Skin of body (tissue), 2 donors: ENCODE data around the gene TRAPPC3. TPM values are rescaled to one million over a fixed set of nuclear protein-coding genes. Genes with fewer than 3 reads are reported as not detected.
A peak's percentile ranks its signal among the peaks of the same experiment; 100 is the strongest.
"Not testable (repeated sequence)": the region's sequence is repeated elsewhere in the genome, so short reads cannot be mapped to it uniquely, and the experiment has no call there.

Experiments
- DNase-seq: peaks from one replicate; lab custom pipeline; 2025; lab: John Stamatoyannopoulos, UW
- total RNA-seq: library from RNA; depleted of rRNA; stranded (reverse); fragments of >200 nt; gene quantifications from one replicate; pipeline ENCODE4 v1.2.3, GENCODE V29; 2014

Gene TRAPPC3
- 35.7 TPM for total RNA-seq

DNA sequence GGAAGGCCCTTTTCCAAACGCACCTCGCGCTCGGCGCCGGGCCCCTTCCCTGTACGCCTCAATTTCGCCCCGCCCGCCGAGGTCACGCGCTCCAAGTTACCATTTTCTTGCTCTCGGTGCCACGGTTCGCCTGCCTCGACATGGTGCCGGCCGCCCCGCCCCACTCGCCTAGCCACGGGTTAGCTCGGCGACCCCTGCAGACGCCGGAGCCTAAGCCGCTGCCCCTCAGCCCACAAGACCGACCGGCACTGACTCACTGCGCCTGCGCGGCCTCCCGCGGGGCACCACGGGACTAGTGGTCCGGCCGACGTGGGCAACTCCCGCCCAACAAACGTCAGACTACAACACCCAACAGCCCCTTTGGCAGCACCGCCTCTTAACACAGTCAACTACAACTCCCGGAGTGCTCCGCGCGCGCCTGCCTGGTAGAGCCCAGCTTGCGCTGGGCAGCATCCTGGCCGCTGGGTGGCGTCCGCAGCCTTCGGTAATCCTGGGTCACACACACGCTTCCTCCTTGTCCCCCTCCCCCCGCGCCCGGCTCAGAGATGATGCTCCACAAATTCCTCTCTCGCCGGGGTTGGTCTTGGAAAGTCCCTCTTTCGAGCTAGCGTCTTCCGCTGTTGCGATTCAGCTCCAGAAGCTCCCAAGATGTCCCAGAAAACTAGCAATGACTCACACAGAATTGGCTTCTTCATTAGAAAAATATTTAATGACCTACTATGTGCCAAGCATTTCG, at the start of gene TRAPPC3:
TSS of gene TRAPPC3 (minus strand) at position 250 of the 736 bp plus-strand sequence. CDS start at position 142, 108 bp downstream.
- DNase-seq = peak; percentile 99

DNA sequence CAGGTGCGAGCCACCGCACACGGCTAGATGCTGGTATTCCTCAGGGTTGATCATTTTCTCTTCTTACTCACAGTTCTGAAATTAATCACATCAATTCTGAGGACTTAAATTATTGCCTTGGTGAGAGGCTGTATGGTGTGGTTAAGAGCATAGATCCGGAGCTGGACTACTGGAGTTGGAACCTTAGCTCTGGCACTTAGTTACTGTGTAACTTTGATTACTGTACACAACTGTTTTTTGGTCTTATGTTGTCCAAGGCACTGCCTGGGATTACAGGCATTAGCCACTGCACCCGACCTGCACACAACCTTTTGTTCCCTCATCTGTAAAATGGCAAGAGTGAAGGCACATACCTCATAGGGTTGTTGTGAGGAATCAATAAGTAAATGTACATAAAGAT, 49.4 kb upstream of the TRAPPC3 start:
- DNase-seq = no peak

DNA sequence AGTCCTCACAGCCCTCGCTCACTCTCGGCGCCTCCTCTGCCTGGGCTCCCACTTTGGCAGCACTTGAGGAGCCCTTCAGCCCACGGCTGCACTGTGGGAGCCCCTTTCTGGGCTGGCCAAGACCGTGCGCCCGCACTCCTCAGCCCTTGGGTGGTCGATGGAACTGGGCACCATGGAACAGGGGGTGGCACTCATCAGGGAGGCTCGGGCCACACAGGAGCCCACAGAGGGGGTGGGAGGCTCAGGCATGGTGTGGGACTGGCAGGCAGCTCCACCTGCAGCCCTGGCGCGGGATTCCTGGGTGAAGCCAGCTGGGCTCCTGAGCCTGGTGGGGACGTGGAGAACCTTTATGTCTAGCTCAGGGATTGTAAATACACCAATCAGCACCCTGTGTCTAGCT, 47.5 kb upstream of the TRAPPC3 start:
- not testable (repeated sequence) for DNase-seq

DNA sequence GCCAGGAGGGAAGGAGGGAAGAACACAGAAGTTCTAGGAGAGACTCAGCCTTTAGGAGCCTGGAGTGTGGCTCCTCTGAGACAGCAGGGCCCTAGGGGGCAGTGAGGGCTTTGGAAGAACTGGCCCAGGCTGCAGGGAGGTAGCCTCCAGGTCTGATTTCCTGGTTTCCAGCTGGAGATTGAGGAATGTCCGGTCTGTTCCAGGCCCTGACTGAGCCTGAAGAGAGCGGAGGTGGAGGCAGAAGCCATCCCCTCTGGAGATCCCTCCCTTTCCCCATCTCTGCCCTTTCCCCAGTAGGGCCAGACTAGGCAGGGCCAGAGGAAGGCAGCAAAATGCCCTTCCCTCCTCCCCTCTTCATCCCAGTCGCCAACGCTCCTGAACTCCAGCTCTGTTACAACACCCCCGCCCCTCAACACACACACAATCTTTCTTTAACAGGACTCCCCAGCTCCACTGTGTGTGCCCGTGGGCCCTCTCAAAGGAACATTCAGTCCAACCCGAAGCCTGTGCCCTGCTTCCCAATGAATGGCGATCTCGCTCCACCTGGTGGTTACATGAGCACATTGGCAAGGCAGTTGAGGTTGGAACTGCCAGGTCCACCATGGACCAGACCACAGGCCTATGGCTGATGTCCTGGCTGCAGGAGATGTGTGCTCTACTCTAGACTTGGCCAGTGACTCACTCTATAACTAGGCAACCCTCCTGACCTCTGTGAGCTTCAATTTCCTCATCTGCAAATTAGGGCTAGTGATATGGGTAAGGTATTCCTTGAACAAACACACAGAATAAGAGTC, 38.7 kb upstream of the TRAPPC3 start:
- peak; percentile 62 for DNase-seq

DNA sequence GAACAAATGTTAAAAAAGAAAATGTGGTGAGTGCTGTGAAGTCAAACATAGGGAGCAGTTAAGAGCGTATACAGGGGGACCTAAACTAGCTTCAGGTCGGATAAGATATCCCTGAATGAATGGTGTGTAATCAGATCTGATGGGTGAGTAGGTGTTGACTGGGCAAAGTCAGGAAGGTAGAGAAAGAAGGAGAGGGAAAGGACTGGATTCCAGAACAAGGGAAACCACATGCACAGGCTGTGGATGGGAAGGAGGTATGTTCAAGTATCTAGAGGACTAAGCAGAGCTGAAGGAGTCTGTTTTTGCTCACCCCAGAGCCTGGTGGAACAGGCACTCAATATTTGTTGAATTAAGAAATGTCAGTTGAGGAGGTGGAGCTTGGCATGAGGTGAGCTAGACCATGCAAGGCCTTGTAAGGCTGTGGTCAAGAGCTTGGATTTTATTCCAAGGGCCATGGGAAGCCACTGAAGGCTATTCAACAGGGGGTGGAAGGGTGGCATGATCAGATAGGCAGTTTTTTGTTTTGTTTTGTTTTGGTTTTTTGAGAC, 34.1 kb upstream of the TRAPPC3 start:
- no peak for DNase-seq

DNA sequence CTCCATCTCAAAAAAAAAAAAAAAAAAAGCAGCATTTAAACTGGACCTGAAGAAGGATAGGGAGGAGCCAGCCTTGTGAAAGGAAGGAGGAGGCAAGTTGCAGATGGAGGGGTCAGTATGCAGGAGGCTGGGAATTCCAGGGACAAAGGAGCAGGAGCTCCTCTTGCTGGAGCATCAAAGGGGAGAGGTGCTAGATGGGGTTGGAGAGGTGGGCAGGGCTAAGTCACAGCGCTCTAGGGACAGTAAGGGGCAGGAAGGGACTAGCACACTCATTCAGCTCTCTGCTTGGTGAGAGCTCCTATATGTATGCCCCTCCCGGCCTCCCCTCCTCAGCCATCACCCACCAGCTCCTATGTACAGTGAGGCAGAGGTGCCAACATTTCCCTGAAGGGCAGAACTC, 33.4 kb upstream of the TRAPPC3 start:
- DNase-seq = no peak

DNA sequence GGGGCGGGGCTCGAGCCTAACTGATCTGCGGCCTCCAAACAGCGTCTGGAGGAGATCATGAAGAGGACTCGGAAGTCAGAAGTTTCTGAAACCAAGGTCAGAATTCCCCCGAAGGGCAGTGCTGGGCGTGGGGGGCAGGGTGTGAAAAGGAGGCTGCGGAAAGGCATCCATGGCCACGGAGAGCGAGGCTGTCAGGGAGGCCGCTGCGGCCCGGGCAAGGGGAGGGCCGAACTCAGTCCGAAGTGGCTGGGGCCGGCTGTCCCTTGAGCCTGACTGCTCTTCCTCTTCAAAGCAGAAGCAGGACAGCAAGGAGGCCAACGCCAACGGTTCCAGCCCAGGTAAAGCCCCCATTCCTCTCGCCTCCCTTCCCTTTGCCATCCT, 29.9 kb upstream of the TRAPPC3 start:
- no peak for DNase-seq

DNA sequence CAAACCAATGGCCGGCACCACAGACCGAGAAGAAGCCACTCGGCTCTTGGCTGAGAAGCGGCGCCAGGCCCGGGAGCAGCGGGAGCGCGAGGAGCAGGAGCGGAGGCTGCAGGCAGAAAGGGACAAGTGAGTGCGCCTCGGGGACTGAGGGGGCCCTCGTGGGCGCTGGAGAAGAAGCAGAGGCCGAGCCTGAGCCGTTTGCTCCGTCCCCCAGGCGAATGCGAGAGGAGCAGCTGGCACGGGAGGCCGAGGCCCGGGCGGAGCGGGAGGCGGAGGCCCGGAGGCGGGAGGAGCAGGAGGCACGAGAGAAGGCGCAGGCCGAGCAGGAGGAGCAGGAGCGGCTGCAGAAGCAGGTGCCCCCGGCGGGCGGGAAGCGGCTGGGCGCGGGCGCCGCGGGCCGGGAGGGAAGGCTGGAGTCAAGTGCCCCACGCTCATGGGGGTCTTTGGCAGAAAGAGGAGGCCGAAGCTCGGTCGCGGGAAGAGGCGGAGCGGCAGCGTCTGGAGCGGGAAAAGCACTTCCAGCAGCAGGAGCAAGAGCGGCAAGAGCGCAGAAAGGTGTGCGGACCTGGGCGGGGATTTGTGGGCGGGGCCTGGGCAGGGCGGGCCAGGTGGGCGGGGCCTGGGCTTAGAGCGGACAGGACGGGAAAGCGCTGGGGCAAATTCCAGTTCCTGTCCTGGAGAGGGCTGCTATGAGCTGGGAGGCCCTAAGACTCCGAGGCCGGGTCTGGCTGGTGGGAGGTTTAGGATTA, 29.4 kb upstream of the TRAPPC3 start:
- no peak for DNase-seq

DNA sequence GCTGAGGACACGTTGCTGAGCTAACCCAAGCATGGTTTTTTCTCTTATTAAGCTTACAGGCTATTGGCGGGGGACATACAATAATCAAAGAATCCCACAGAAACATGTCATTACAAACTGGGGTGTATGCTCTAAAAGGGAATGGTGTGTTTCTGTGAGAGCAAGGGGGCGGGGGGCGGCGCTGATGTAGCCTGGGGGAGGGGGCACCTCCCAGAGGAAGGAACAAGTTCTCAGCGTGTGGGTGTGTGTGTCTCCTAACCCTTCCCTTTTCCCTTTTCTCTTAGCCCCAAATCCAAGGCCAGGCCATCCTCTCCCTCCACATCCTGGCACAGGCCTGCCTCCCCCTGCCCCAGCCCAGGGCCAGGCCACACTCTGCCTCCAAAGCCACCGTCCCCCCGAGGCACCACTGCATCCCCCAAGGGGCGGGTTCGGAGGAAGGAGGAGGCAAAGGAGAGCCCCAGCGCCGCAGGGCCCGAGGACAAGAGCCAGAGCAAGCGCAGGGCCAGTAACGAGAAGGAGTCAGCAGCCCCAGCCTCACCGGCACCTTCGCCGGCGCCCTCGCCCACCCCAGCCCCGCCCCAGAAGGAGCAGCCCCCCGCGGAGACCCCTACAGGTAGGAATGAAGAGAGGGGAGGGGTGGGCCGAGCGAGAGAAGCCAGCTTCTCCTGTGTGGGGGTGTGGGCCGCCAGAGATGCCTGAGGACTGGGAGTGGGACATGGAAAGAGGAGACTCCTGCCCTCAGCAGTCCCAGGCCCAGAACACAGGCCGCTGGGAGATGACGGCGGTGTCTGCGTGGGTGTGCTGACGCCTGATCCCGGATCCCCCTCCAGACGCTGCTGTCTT, 28.5 kb upstream of the TRAPPC3 start:
- DNase-seq = no peak

DNA sequence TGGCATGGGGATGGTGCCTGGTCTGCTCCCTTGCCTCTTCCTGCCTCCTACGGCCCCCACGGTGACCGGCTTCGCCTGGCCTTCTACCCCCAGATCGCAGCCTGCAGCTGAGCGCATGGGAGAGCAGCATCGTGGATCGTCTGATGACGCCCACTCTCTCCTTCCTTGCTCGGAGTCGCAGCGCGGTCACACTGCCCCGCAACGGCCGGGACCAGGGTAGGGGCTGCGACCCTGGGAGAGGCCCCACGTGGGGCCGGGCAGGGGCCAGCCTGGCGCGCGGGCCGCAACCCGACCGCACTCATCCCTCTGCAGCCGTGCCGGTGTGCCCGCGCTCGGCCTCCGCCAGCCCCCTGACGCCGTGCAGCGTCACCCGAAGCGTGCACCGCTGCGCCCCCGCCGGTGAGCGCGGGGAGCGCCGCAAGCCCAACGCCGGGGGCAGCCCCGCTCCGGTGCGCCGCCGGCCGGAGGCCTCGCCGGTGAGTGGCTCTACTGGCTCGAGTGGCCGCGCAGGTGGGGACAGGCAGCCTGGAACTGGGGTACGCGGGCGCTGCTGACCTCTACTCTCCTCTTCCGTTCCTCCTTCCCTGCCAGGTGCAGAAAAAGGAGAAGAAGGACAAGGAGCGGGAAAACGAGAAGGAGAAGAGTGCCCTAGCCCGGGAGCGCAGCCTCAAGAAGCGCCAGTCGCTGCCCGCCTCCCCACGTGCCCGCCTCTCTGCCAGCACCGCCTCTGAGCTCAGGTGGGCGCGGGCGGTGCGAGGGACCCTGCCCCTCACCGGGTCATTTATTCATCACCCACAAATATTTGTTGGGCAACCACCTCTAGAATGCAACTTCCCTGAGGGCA, 27.0 kb upstream of the TRAPPC3 start:
- no peak for DNase-seq

DNA sequence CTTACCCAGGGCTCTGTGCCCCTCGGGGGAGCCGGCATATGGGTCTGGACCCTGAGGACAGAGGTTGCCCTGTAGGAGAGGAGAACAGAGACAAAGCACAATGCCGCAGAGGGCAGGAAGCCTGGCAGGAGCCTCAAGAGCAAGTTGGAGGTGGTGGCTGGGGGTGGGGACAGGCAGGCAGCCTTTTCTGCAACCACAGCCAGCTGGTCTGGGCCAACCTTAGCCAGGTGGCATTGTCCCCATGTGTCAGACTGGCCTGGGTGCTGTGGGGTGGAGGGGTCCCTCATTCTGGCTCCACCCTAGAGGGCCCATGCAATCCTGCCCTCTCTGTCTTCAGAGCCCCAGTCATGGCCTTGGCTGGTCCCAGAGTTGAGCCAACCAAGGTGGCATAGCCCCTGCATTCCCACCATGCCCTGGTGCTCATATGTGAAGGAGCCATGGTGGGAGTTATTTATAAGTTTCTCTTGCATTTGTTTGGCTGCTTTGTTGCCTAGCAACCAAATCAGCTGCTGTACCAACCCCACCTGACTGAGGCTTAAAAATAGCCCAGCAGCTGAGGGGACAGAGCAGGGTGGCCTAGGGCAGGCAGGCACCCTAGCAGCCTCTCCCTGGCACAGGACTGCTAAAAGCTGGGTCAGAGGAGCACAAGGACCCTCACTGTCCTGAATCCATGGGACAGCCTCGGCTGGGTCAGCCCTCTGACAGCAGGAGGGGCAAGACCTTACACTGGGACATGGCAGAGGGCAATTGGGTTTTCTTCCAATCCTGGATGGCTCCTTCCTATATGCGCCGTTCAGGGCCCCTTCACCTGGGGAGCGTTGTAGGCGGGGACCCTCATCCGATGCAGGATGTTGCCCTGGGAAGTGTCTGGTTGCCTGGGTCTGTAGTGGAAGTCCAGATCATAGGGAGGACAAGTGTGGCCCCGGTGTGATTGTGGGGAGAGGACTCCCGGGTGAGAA, 26.1 kb upstream of the TRAPPC3 start:
- DNase-seq = no peak

DNA sequence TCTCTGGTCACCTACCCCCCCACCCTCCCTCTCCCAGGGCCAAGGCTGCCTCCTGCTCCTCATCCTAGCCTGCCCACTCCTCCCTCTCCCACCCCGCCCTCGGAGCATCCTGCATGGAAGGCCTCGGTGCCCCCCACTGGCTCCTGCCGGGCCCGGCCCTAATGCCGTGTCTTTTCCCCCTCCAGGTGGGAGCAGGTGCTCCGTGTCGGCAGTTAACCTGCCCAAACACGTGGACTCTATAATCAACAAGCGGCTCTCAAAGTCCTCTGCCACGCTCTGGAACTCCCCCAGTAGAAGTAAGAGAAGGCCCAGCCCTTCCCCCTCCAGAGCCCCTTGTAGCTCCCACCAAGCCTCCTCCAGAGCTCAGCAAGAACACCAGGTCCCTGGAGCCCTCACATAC, 25.4 kb upstream of the TRAPPC3 start:
- no peak for DNase-seq

DNA sequence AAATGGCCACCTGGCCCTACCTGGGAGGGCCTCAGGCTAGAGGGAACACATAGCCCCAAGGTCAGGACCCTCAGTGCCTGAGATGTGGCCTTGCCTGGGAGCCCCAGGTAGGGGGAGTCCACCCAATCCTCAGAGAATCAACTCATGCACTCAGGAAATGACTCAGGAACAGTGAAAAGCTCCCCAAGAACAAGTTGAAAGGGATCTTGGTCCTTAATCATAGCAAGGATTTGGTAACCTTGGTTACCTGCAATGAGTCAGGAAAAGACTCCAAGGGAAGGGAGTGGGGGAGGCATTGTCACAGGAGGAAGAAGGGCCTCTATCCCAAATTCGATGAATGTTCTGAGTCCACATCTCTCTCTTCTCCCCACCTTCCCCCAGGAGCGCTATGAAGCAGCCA, 23.7 kb upstream of the TRAPPC3 start:
- no peak for DNase-seq

DNA sequence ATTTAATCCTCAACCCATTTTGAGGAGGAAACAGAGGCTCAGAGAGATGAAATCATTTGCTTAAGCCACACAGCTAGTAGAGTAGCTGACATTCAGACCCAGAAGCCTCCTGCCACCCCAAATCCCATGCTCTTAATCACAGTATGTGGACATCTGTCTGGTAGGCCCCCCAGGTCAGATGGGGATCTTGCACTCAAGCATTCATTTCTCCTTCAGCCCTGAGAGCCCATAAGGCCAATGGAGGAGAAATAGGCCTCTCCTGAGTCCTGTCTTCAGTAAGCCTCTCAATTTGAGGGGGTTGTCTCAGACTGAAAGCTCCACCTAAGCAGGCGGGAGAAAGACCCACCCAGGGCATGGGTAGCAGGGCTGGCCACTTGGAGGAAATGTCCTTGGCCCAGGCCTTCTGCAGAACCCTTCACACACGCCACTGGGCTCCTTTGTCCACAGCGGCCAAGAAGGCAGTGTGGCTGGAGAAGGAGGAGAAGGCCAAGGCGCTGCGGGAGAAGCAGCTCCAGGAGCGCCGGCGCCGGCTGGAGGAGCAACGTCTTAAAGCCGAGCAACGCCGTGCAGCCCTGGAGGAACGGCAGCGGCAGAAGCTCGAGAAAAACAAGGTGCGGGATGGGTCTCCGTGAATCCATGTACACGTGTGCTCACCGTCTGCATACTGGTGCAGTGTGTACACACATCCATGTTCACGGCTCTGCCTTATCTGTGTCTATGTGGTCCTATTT, 22.9 kb upstream of the TRAPPC3 start:
- no peak for DNase-seq

DNA sequence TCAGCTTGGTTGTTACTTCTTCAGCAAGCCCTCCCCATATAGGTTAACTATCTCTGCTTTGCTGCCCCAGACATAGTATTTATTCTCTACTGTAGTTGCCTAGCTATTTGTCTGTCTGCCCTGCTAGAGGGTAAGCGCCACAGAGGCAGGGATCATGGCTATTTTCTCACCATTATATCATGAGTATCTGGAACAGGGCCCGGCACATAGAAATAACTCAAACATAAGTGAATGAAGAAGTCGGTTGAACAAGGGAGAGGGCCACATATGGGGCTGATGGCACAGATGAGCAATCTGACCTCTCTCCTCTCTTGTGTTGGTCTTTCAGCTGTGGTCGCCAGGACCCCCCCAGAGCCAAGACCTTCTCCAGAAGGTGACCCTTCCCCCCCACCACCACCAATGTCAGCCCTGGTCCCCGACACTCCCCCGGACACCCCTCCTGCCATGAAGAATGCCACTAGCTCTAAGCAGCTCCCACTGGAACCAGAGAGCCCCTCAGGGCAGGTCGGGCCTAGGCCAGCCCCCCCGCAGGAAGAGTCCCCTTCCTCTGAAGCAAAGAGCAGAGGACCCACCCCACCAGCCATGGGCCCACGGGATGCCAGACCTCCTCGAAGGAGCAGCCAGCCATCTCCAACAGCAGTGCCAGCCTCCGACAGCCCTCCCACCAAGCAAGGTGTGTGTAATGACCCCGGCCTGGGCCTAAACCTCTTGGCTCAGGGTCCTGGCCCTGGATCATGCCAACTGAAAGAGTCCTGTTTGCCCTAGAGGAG, 21.5 kb upstream of the TRAPPC3 start:
- DNase-seq = no peak

DNA sequence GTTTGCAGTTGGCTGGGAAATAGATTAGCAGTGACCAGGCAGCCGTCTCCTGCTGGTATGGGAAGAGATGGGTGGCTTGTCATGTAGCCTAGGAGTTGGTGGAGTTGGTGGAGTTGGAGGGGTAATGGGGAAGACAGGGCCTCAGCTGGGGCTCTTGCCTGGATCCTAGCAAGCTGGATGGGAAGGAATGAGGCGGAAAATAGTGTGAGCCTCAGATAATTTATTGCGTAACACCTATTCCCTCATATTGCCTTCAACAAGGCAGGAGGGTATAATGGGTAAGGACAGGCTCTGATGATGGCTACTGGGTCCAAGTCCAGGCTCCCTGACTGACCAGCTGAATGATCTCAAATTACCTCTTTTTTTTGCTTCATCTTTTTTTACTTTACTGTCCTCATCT, 19.2 kb upstream of the TRAPPC3 start:
- DNase-seq = no peak
